SU-DHL-6 (cell line): Measurements from ENCODE around the gene FERMT3.

Source experiments
- CTCF ChIP-seq: fragments of 200-600 bp; sonication (generic); IDR thresholded peaks from one replicate; pipeline ENCODE4 v1.5.1; 2017; ENCODE audit warnings: antibody characterized with exemption, mild to moderate bottlenecking, low read length, moderate library complexity; ENCODE audit not compliant: insufficient read depth, poor library complexity, severe bottlenecking
- EZH2phosphoT487 ChIP-seq: fragments of 200-600 bp; sonication (generic), shearing (Covaris generic); conservative IDR thresholded peaks from 2 replicates; pipeline ENCODE4 v1.6.1; 2018; ENCODE audit warnings: mild to moderate bottlenecking, antibody characterized with exemption, low read length, moderate library complexity, mixed read lengths

- no peak for TF ChIP-seq CTCF
- no peak for TF ChIP-seq EZH2phosphoT487
Observed at GRCh38 chr11:64227405-64227956, 21.0 kb downstream of the FERMT3 start.
